Lung (tissue), 12 donors: Measurements from ENCODE around the gene GPR161. TPM values are rescaled to one million over a fixed set of nuclear protein-coding genes. Genes with fewer than 3 reads are reported as not detected.

Source experiments
- ATAC-seq: fragments of 200-7000 bp; cut with Tn5 transposase; one replicate; pipeline ENCODE4 v1.9.1; 2020; ENCODE audit warnings: moderate number of reproducible peaks; ENCODE audit not compliant: insufficient read depth, low FRiP score
- DNase-seq, 3 donors: peaks; one replicate each; pipeline ENCODE4 v3.0.0-alpha.2; 2013 to 2017
- H3K27ac ChIP-seq, 2 donors: one replicate each; pipeline ENCODE4 v1.5.1; 2013; ENCODE audit warnings: mild to moderate bottlenecking in 2 of 2, moderate library complexity in 2 of 2, control low read depth in 1 of 2, inconsistent platforms in 1 of 2, low read depth in 1 of 2, low read length in 1 of 2
- H3K27me3 ChIP-seq, 3 donors: one replicate each; pipeline ENCODE4 v1.5.1; 2013; ENCODE audit warnings: low read length in 2 of 3; ENCODE audit not compliant: control insufficient read depth in 3 of 3, insufficient read depth in 3 of 3
- H3K36me3 ChIP-seq, 4 donors: one replicate each; pipeline ENCODE4 v1.5.1; 2013; ENCODE audit warnings: low read length in 4 of 4, mild to moderate bottlenecking in 1 of 4, moderate library complexity in 1 of 4; ENCODE audit not compliant: control insufficient read depth in 4 of 4, insufficient read depth in 4 of 4
- H3K4me1 ChIP-seq, 5 donors: one replicate each; pipeline ENCODE4 v1.5.1; 2013; ENCODE audit warnings: low read length in 5 of 5, mild to moderate bottlenecking in 2 of 5, moderate library complexity in 1 of 5; ENCODE audit not compliant: control insufficient read depth in 5 of 5, insufficient read depth in 5 of 5
- H3K4me3 ChIP-seq: one replicate; pipeline ENCODE4 v1.5.1; 2013; ENCODE audit warnings: mild to moderate bottlenecking, control low read depth, moderate library complexity
- H3K9ac ChIP-seq, 2 donors: one replicate each; pipeline ENCODE4 v1.5.1; 2013; ENCODE audit warnings: low read length in 2 of 2, control low read depth in 1 of 2; ENCODE audit not compliant: insufficient read depth in 1 of 2
- H3K9me3 ChIP-seq, 4 donors: one replicate each; pipeline ENCODE4 v1.5.1; 2013; ENCODE audit warnings: low read length in 3 of 4, mild to moderate bottlenecking in 1 of 4, moderate library complexity in 1 of 4; ENCODE audit not compliant: control insufficient read depth in 4 of 4, insufficient read depth in 3 of 4
- CTCF ChIP-seq: IDR thresholded peaks from 2 replicates; pipeline ENCODE4 v1.5.1; 2012; ENCODE audit warnings: mild to moderate bottlenecking; ENCODE audit errors: control extremely low read depth, extremely low read depth
- WGBS, 2 donors: extraction: QIAGEN DNeasy Blood & Tissue Kit; methylation state at CpG; one replicate each; pipeline ENCODE4 v1.1.7; 2013; 5-methylcytosine and 5-hydroxymethylcytosine counted together
- polyA plus RNA-seq, 2 donors: library from polyadenylated mRNA; stranded (reverse); fragments of 200-250 nt; gene quantifications; one replicate each; pipeline ENCODE4 v1.2.1, GENCODE V29; 2013
- total RNA-seq, 2 donors: library from RNA; depleted of rRNA in 1 of 2; stranded (reverse); fragments of >200 nt in 1 of 2; gene quantifications; one replicate each; pipeline ENCODE4 v1.2.1, GENCODE V29; 2014 to 2021
- donor health status: control.
- donor health status: control.
- donor health status: Bipolar disorder and iron deficiency.
- donor health status: healthy.
- donor health status: DM: yes; HTN: yes; CAD: no.

GPR161 gene
- total and polyA plus RNA-seq, 4 donors, result 2.8 to 15.0 (median 5.7) TPM

GRCh38 chr1:168139070-168139469, 2.3 kb upstream of the GPR161 start:
- Histone ChIP-seq H3K9me3 (no peaks in the 10 kb centered on the region), H3K4me3 (no peak overlapping the region), H3K36me3 (no peaks in the 10 kb centered on the region), H3K27ac (no peak overlapping the region), H3K9ac (no peak overlapping the region), H3K4me1 (peaks cover 0 to 26% (median 7%) of the 10 kb centered on the region in 5 donors), H3K27me3 (peaks cover 0 to 2% (median 0%) of the 10 kb centered on the region in 3 donors)
- no peak for ATAC-seq
- no peak for DNase-seq
- TF ChIP-seq CTCF, result no peak

- TF ChIP-seq CTCF, result no peak
These were observed 1.4 kb upstream of the GPR161 start for GRCh38 chr1:168138134-168138533.

GRCh38 chr1:168137515-168137821, 738 bp upstream of the GPR161 start:
- Histone ChIP-seq H3K27me3 (peaks cover 0 to 2% (median 0%) of the 10 kb centered on the region in 3 donors), H3K27ac (peak overlapping the region; percentile 3 to 65), H3K9ac (peak overlapping the region; percentile 84 to 91), H3K4me3 (peak overlapping the region; percentile 57), H3K4me1 (peaks cover 0 to 26% (median 7%) of the 10 kb centered on the region in 5 donors), H3K9me3 (no peaks in the 10 kb centered on the region), H3K36me3 (no peaks in the 10 kb centered on the region)
- ATAC-seq, result no peak
- DNase-seq, result no peak
- WGBS, 2 donors, result 4 to 13% methylated on average over 6 of the region's 6 CpGs
- no peak for TF ChIP-seq CTCF

More at GRCh38 chr1:168138134-168138533, 1.4 kb upstream of the GPR161 start:
- no peak overlapping the region for H3K27ac ChIP-seq
- no peak for ATAC-seq
- WGBS, 2 donors, result 76 to 90% methylated on average over 5 of the region's 5 CpGs
- no peaks in the 10 kb centered on the region for H3K36me3 ChIP-seq
- no peak overlapping the region for H3K9ac ChIP-seq
- peaks cover 0 to 26% (median 7%) of the 10 kb centered on the region in 5 donors for H3K4me1 ChIP-seq
- H3K4me3 ChIP-seq, result no peak overlapping the region
- peaks cover 0 to 2% (median 0%) of the 10 kb centered on the region in 3 donors for H3K27me3 ChIP-seq
- peak in 1 of 3 donors; percentile 8 for DNase-seq
- no peaks in the 10 kb centered on the region for H3K9me3 ChIP-seq
